ENCODE measurements around the gene PLEKHG3.

DNA sequence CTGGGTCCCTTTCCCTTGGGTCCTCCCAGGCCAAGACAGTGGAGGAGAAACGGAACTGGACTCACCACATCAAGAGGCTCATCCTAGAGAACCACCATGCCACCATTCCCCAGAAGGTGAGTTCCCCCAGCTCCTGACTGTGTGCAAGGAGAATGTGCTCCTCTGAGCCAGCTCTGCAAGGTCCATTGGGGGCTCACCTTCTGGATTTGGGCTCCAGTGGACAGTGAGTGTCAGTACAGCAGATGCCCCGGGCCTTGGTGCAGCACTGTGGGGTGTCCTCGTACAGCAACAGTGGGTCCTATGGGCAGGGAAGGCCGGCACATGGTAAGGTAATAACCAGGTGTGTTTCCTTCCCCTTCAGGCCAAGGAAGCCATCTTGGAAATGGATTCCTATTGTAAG, 27.8 kb downstream of the PLEKHG3 start:
- TF ChIP-seq, protein P1, sequence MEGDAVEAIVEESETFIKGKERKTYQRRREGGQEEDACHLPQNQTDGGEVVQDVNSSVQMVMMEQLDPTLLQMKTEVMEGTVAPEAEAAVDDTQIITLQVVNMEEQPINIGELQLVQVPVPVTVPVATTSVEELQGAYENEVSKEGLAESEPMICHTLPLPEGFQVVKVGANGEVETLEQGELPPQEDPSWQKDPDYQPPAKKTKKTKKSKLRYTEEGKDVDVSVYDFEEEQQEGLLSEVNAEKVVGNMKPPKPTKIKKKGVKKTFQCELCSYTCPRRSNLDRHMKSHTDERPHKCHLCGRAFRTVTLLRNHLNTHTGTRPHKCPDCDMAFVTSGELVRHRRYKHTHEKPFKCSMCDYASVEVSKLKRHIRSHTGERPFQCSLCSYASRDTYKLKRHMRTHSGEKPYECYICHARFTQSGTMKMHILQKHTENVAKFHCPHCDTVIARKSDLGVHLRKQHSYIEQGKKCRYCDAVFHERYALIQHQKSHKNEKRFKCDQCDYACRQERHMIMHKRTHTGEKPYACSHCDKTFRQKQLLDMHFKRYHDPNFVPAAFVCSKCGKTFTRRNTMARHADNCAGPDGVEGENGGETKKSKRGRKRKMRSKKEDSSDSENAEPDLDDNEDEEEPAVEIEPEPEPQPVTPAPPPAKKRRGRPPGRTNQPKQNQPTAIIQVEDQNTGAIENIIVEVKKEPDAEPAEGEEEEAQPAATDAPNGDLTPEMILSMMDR (conservative IDR thresholded peaks at IDR 0.05), result no peak
- TF ChIP-seq EZH2 (IDR thresholded peaks at IDR 0.05; ENCODE audit: low read depth), result no peak
